Mucosa of descending colon (tissue), 3 donors: ENCODE results near the gene COMT. TPM values are rescaled to one million over a fixed set of nuclear protein-coding genes. Genes with fewer than 3 reads are reported as not detected.
A peak's percentile ranks its signal among the peaks of the same experiment; 100 is the strongest.

Experiments used
- ATAC-seq: fragments of 200-7000 bp; cut with Tn5 transposase; one replicate; pipeline ENCODE4 v1.9.1; 2020; ENCODE audit warnings: mild to moderate bottlenecking, moderate library complexity
- DNase-seq, 3 donors: peaks; one replicate each; pipeline ENCODE4 v3.0.0-alpha.2; 2020
- H3K36me3 ChIP-seq: fragments of 200-600 bp; one replicate; pipeline ENCODE4 v1.8.0; 2021; ENCODE audit warnings: low read depth, mild to moderate bottlenecking
- H3K4me1 ChIP-seq: fragments of 200-600 bp; one replicate; pipeline ENCODE4 v1.8.0; 2021; ENCODE audit warnings: low read depth, mild to moderate bottlenecking
- H3K4me3 ChIP-seq: fragments of 200-600 bp; one replicate; pipeline ENCODE4 v1.8.0; 2021; ENCODE audit warnings: mild to moderate bottlenecking
- H3K9me3 ChIP-seq: fragments of 200-600 bp; one replicate; pipeline ENCODE4 v1.8.0; 2021; ENCODE audit warnings: mild to moderate bottlenecking
- intact Hi-C, 2 donors: fragments of 100-400 bp; cut with DNase I in 1 of 2; cut with micrococcal nuclease in 1 of 2; formaldehyde crosslinking; loops; one replicate each; pipeline versions ENCODE4 v1.11.0 to v1.11.1; 2022; cut with DNase I, micrococcal nuclease
- total RNA-seq, 3 donors: library from RNA; stranded (reverse); fragmentation: NEBNext Ultra II Directional in 2 of 3; extraction: Animal tissue kit (Norgen Biotek cat#: 25700) in 2 of 3; gene quantifications; one replicate each; pipeline versions ENCODE4 v1.2.1 to v1.2.4, GENCODE V29; 2021 to 2023
- TF ChIP-seq, protein P1 (sequence below): fragments of 200-600 bp; IDR thresholded peaks from one replicate; pipeline ENCODE4 v1.8.0; 2022; ENCODE audit warnings: antibody characterized with exemption, mild to moderate bottlenecking
- donor health status: DM: no; HTN: no; CAD: no; lungs with moderate emphysema.
- donor health status: DM: no; HTN: no; CAD: no.
- donor health status: DM: no; HTN: yes; CAD: no.

COMT gene
- total RNA-seq, 3 donors from 2014 or later = 61.2 to 88.7 (median 70.7) TPM

DNA sequence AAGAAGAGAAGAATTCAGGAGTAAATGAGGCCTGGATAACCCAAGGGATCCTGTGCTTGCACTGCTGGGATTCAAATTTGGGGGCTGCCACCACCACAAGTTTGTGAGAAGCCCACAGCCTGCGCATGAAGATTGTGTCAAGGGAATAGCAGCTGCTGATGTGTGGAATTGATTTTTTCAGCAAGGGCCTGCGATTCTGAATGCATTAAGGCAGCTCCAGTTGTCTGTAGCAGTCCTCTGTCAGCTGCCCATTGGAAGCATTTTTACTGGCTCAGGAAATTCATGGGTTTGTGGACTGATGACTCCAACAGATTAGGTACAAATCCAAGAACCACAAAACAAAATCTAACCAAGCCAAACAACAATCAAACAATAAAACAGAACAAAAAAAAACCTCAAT is 61.1 kb downstream of the COMT start:
- intact Hi-C loops = no loop called here
- ATAC-seq = no peak
- peak in 1 of 3 donors; percentile 2 for DNase-seq
- no peak overlapping the region for H3K4me3 ChIP-seq
- TF ChIP-seq, protein P1, sequence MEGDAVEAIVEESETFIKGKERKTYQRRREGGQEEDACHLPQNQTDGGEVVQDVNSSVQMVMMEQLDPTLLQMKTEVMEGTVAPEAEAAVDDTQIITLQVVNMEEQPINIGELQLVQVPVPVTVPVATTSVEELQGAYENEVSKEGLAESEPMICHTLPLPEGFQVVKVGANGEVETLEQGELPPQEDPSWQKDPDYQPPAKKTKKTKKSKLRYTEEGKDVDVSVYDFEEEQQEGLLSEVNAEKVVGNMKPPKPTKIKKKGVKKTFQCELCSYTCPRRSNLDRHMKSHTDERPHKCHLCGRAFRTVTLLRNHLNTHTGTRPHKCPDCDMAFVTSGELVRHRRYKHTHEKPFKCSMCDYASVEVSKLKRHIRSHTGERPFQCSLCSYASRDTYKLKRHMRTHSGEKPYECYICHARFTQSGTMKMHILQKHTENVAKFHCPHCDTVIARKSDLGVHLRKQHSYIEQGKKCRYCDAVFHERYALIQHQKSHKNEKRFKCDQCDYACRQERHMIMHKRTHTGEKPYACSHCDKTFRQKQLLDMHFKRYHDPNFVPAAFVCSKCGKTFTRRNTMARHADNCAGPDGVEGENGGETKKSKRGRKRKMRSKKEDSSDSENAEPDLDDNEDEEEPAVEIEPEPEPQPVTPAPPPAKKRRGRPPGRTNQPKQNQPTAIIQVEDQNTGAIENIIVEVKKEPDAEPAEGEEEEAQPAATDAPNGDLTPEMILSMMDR = no peak
- no peaks in the 10 kb centered on the region for H3K4me1 ChIP-seq
- no peaks in the 10 kb centered on the region for H3K36me3 ChIP-seq
- peaks cover 5% of the 10 kb centered on the region for H3K9me3 ChIP-seq

DNA sequence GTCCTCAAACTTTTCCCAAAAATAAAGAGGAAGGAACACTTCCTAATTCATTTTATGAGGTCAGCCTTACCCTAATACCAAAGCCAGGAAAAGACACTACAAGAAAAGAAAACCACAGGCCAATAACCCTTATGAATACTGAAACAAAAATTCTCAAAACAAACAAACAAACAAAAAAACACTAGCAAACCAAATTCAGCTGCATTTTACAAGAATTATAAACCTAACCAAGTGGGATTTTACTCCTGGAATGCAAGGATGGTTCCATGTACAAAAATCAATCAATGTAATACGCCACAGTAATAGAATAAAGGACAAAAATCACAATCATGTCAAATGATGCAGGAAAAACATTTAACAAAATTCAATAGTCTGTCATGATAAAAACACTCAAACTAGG is 61.7 kb downstream of the COMT start:
- Histone ChIP-seq H3K4me3 (no peak overlapping the region), H3K36me3 (no peaks in the 10 kb centered on the region), H3K9me3 (peaks cover 5% of the 10 kb centered on the region), H3K4me1 (no peaks in the 10 kb centered on the region)
- DNase-seq (no peak), ATAC-seq (no peak)
- intact Hi-C loops = no loop called here
- TF ChIP-seq, protein P1 = no peak

DNA sequence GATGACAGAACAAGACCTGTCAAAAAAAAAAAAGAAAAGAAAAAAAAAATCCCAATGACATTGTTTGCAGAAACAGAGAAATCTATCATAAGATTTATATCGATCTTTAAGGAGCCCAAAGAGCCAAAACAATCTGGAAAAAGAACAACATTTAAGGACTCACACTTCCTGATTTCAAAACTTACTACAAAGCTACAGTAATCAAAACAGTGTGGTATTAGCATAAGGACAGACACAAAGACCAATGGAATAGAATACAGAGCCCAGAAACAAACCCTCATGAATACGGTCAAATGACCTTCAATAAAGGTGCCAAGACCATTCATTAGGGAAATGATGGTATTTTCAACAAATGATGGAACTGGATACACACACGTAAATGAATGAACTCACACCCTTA is 62.9 kb downstream of the COMT start:
- Histone ChIP-seq H3K9me3 (peaks cover 5% of the 10 kb centered on the region), H3K4me3 (no peak overlapping the region), H3K4me1 (no peaks in the 10 kb centered on the region), H3K36me3 (no peaks in the 10 kb centered on the region)
- intact Hi-C loops = no loop called here
- ATAC-seq = no peak
- DNase-seq = no peak
- TF ChIP-seq, protein P1 = no peak

DNA sequence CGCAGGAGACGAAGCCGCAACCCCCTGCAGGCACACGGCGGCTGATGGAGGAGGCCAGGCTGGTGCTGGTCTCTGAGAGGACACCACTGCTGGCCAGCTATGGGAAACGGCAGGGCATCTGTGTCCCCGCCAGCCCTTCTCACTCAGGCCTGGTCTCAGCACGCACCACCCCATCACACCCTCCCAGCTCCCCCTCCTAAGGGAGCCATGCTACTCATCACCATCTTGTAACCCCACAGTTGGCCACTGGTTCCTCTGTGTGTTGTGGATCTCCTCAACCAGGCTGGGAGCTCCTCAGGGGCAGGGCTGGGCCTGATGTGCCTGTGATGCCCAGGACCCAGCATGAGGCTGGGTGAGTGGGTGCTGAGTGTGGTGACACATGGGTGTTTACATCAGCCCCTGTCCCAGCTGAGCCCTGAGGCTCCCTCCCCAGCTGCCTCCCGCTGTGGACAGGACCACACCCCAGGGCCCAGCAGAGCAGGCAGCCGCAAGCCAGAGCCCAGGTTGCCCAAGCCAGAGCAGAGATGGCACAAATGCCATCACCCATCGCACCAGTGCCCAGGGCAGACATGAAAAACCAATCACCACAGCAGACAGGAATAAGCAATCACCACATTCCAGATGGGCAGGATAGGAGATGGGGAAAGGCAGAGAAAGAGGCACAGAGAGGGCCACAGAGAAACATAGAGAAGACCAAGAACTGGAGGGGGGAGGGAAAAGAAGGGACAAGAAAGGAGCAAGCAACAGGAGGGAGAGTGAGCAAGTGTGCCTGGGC is 66.8 kb downstream of the COMT start:
- TF ChIP-seq, protein P1 = no peak
- intact Hi-C loops = no loop called here
- no peak for ATAC-seq
- Histone ChIP-seq H3K4me1 (no peaks in the 10 kb centered on the region), H3K9me3 (peaks cover 3% of the 10 kb centered on the region), H3K36me3 (no peaks in the 10 kb centered on the region), H3K4me3 (no peak overlapping the region)
- peak in 2 of 3 donors; percentile 5 to 29 for DNase-seq

DNA sequence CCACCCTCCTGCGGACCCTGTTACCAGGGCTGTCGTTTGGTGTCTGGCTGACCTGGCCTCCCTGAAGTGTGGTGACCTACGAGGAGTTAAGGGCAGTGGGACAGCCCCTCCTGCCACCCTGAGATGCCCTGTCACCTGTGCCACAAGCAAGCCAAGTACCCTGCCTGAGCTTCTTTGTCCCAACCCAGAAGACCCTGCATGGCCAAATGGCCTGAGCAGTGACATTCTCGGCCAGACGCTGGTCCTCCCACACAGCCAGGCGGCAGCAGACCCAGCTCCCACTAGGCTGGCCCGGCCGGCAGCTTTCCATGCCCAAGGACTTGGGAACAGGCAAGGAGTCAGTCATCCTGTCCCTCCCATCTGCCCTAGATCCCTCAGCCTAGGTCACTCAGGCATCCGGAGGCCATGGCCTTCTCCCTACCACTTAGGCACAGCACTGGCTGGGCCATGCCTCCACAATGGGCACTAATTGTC is 67.5 kb downstream of the COMT start:
- Histone ChIP-seq H3K36me3 (no peaks in the 10 kb centered on the region), H3K4me3 (no peak overlapping the region), H3K4me1 (no peaks in the 10 kb centered on the region), H3K9me3 (no peaks in the 10 kb centered on the region)
- TF ChIP-seq, protein P1 = no peak
- no peak for ATAC-seq
- DNase-seq = peak in 2 of 3 donors; percentile 5 to 34
- intact Hi-C loops = no loop called here
